B cell (primary cell): ENCODE results near the gene MST1R. TPM values are rescaled to one million over a fixed set of nuclear protein-coding genes. Genes with fewer than 3 reads are reported as not detected.
A peak's percentile ranks its signal among the peaks of the same experiment; 100 is the strongest.

Source experiments
- ATAC-seq: fragments of 200-7000 bp; cut with Tn5 transposase; one replicate; pipeline ENCODE4 v1.10.0; 2021; ENCODE audit warnings: low read depth, mild to moderate bottlenecking, moderate number of reproducible peaks, moderate library complexity
- CTCF ChIA-PET: fragments of 350-600 bp; sonication (Branson Sonifier 250); formaldehyde crosslinking; loops from one replicate; lab custom pipeline; 2021; ENCODE audit warnings: antibody characterized with exemption, inconsistent platforms; lab: Charles Lee
- POLR2A ChIA-PET: fragments of 350-600 bp; sonication (Branson Sonifier 250); formaldehyde crosslinking; loops from one replicate; lab custom pipeline; 2021; ENCODE audit warnings: antibody characterized with exemption; lab: Charles Lee
- DNase-seq: peaks from one replicate; pipeline ENCODE4 v3.0.0; 2013
- H2AFZ ChIP-seq: 2 replicates; pipeline ENCODE4 v1.6.1; 2012; ENCODE audit warnings: mild to moderate bottlenecking, low read depth, low read length; ENCODE audit not compliant: insufficient read depth, poor library complexity, severe bottlenecking
- H3K27ac ChIP-seq, 2 donors: 1 replicate in 1 of 2; 2 replicates in 1 of 2; pipeline ENCODE4 v1.5.1; 2012 to 2013; ENCODE audit warnings: low read length in 2 of 2, mild to moderate bottlenecking in 2 of 2, moderate library complexity in 1 of 2
- H3K27me3 ChIP-seq, 4 experiments: fragments of 200-600 bp in 1 of 4; sonication (generic) in 1 of 4; replicated peaks in 1 of 4; 1 replicate in 2 of 4; 2 replicates in 2 of 4; pipeline versions ENCODE4 v1.6.1 to v1.7.0; 2013 to 2016; ENCODE audit warnings: low read length in 3 of 4, mild to moderate bottlenecking in 2 of 4, mixed read lengths in 1 of 4, moderate library complexity in 1 of 4; ENCODE audit not compliant: insufficient read depth in 4 of 4, control insufficient read depth in 3 of 4; ENCODE audit errors: control extremely low read depth in 1 of 4
- H3K36me3 ChIP-seq, 2 experiments: replicated peaks in 1 of 2; 1 replicate in 1 of 2; 2 replicates in 1 of 2; pipeline versions ENCODE4 v1.6.1 to v1.7.1; 2013; ENCODE audit warnings: low read length in 1 of 2; ENCODE audit not compliant: insufficient read depth in 2 of 2, control insufficient read depth in 1 of 2; ENCODE audit errors: control extremely low read depth in 1 of 2, extremely low read depth in 1 of 2
- H3K4me1 ChIP-seq, 2 donors: fragments of 200-600 bp in 1 of 2; sonication (generic) in 1 of 2; 1 replicate in 1 of 2; 2 replicates in 1 of 2; pipeline versions ENCODE4 v1.5.1 to v1.6.1; 2013 to 2017; ENCODE audit warnings: low read length in 2 of 2; ENCODE audit not compliant: control insufficient read depth in 2 of 2, insufficient read depth in 2 of 2
- H3K4me2 ChIP-seq: replicated peaks from 2 replicates; pipeline ENCODE3; 2012; ENCODE audit warnings: mild to moderate bottlenecking, low read depth, low read length; ENCODE audit not compliant: poor library complexity, severe bottlenecking
- H3K4me3 ChIP-seq, 5 experiments: fragments of 200-600 bp in 1 of 5; sonication (generic) in 1 of 5; 1 replicate in 3 of 5; 2 replicates in 2 of 5; pipeline versions ENCODE4 v1.5.1 to v1.7.0; 2011 to 2016; ENCODE audit warnings: low read length in 4 of 5, mild to moderate bottlenecking in 4 of 5, low read depth in 2 of 5, control low read depth in 1 of 5, moderate library complexity in 1 of 5; ENCODE audit not compliant: insufficient read depth in 1 of 5; ENCODE audit errors: control extremely low read depth in 1 of 5, extremely low read depth in 1 of 5
- H3K79me2 ChIP-seq: fragments of 200-600 bp; sonication (generic); one replicate; pipeline ENCODE4 v1.6.0; 2016; ENCODE audit warnings: low read length; ENCODE audit not compliant: control insufficient read depth, insufficient read depth
- H3K9ac ChIP-seq: fragments of 200-600 bp; sonication (generic); 2 replicates; pipeline ENCODE4 v1.6.1; 2017; ENCODE audit warnings: mild to moderate bottlenecking, low read length, moderate library complexity
- H3K9me3 ChIP-seq, 3 donors: one replicate each; pipeline versions ENCODE4 v1.6.1 to v1.7.1; 2013; ENCODE audit warnings: low read length in 2 of 3; ENCODE audit not compliant: control insufficient read depth in 2 of 3, insufficient read depth in 1 of 3; ENCODE audit errors: control extremely low read depth in 1 of 3
- H4K20me1 ChIP-seq: 2 replicates; pipeline ENCODE4 v1.6.0; 2012; ENCODE audit warnings: mild to moderate bottlenecking, low read length; ENCODE audit not compliant: insufficient read depth, control insufficient read depth, poor library complexity, severe bottlenecking
- H3K27ac Mint-ChIP-seq: one replicate; pipeline ENCODE4 v1.8.0; 2021; ENCODE audit warnings: mixed read lengths
- H3K27me3 Mint-ChIP-seq: one replicate; pipeline ENCODE4 v1.8.0; 2021; ENCODE audit warnings: mixed read lengths
- H3K4me1 Mint-ChIP-seq: one replicate; pipeline ENCODE4 v1.8.0; 2021; ENCODE audit warnings: mixed read lengths
- H3K4me3 Mint-ChIP-seq: one replicate; pipeline ENCODE4 v1.8.0; 2021; ENCODE audit warnings: mixed read lengths
- H3K9me3 Mint-ChIP-seq: one replicate; pipeline ENCODE4 v1.8.0; 2022; ENCODE audit warnings: mixed read lengths; ENCODE audit not compliant: insufficient read depth
- CTCF ChIP-seq: fragments of 200-600 bp; IDR thresholded peaks from one replicate; pipeline ENCODE4 v1.8.0; 2022; ENCODE audit warnings: antibody characterized with exemption, mild to moderate bottlenecking
- EZH2 ChIP-seq: IDR thresholded peaks from 2 replicates; pipeline ENCODE4 v1.6.1; 2012; ENCODE audit warnings: borderline replicate concordance, low read depth, mild to moderate bottlenecking, moderate library complexity, low read length; ENCODE audit not compliant: insufficient read depth, poor library complexity, severe bottlenecking
- WGBS: methylation state at CpG from one replicate; pipeline ENCODE4 v1.1.5; 2013; ENCODE audit warnings: missing lambda C conversion rate; ENCODE audit not compliant: insufficient coverage; 5-methylcytosine and 5-hydroxymethylcytosine counted together
- intact Hi-C: fragments of 100-400 bp; cut with micrococcal nuclease; formaldehyde crosslinking; loops from one replicate; pipeline ENCODE4 v1.10.0; 2022
- polyA minus RNA-seq: library from RNA; depleted of rRNA, polyadenylated mRNA; stranded (reverse); fragments of >200 nt; gene quantifications from 2 replicates; pipeline ENCODE4 v1.2.3, GENCODE V29; 2012
- polyA plus RNA-seq: library from polyadenylated mRNA; depleted of rRNA; stranded (reverse); fragments of >200 nt; gene quantifications from 2 replicates; pipeline ENCODE4 v1.2.3, GENCODE V29; 2012
- total RNA-seq, 2 donors: library from RNA; stranded (reverse); fragments of 120-200 nt in 1 of 2; gene quantifications; 1 replicate in 1 of 2; 2 replicates in 1 of 2; pipeline versions ENCODE4 v1.2.3 to v1.2.4, GENCODE V29; 2013 to 2022

Gene MST1R
- total RNA-seq (2.4 and 2.8 TPM in 2 replicates), polyA plus RNA-seq (0.92 and 1.7 TPM in 2 replicates), polyA minus RNA-seq (0.86 and 1.3 TPM in 2 replicates)
- total RNA-seq (2013): 0.19 TPM

DNA sequence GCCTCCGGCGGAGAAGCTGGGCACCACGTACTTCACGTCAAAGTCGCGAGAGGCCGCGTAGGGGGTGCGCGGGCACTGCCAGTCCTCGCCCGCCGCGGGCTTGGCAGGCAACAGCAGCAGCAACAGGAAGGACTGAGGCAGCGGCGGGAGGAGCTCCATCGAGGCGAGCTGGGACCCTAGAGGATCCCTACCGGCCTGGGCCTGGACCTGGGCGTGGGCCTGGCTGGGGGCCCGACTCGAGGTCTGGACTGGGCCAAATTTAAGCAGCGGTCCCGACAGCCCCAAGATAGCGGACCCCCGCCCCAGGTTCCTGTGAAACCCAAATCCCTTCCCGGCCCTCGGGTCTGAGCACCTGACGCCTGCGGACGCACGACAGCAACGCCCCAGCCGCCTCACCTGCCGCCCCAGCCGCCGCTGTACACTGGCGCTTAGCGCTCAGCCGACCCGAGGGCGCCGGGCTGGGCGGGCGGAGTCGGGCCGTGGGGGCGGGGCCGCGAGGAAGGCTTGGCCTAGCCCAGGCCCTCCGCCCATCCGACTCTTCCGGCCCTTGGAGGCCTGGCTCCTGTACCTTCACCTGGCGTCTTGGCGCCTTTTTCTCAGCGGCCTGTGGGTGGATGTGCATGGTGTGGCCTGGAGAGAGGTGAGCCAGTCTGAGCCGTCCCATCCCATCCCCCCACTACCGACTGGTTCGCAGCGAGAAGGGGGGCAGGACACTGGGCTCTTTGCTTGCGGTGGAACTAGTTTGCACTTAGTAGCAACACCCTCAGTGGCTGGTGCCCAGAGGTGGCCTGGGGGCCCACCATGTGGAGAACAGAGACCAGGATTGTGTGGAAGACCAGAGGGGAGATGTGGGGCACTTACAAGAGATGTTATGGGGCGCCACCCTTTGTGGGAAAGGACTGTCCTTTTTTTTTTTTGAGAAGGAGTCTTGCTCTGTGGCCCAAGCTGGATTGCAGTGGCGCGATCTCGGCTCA is at the start of gene MST1R:
TSS of gene MST1R (minus strand) at position 423 of the 974 bp plus-strand sequence. CDS start at position 159, 264 bp downstream.
- 38% methylated on average over 54 of the region's 65 CpGs for WGBS
- Mint-ChIP-seq H3K4me1 (peaks cover 26% of the 10 kb centered on the region), H3K27me3 (no peaks in the 10 kb centered on the region), H3K9me3 (no peaks in the 10 kb centered on the region), H3K27ac (peak within 1 kb of the TSS; percentile 91), H3K4me3 (peak within 1 kb of the TSS; percentile 89)
- ChIA-PET POLR2A (no interaction called here), CTCF (interaction anchor here (2.9 to 3.3 kb wide), 2 partner anchors 65 to 101 kb away, joined by 17 to 19 read pairs; partner anchors contain the start of gene INKA1)
- TF ChIP-seq EZH2: no peak
- TF ChIP-seq CTCF: no peak
- Histone ChIP-seq H3K4me1 (peaks cover 14 to 36% of the 10 kb centered on the region in 2 donors), H3K79me2 (no peaks in the 10 kb centered on the region), H3K4me3 (peak within 1 kb of the TSS in 4 of 5 experiments; percentile 38 to 56 (median 46)), H3K4me2 (peak within 1 kb of the TSS; percentile 78), H3K27ac (peak within 1 kb of the TSS in 1 of 2 donors; percentile 31), H4K20me1 (no peaks in the 10 kb centered on the region), H3K36me3 (no peaks in the 10 kb centered on the region), H3K27me3 (no peaks in the 10 kb centered on the region), H3K9me3 (peaks cover 0 to 6% (median 0%) of the 10 kb centered on the region in 3 donors), H3K9ac (peak within 1 kb of the TSS; percentile 47), H2AFZ (peak within 1 kb of the TSS; percentile 81)
- DNase-seq (peak; percentile 88), ATAC-seq (peak; percentile 98)
- intact Hi-C loops: loop anchor here (1.0 kb wide), 1 partner anchor 47 kb away; the partner anchor contains the start of gene TRAIP
